ENCODE data around the gene CPNE8. TPM values are rescaled to one million over a fixed set of nuclear protein-coding genes. Genes with fewer than 3 reads are reported as not detected.

The CPNE8 gene
- total and polyA plus RNA-seq, 10 of the 15 experiments (the other 5 are each of a cell fraction or from before 2014, with no cell fraction given): 11.3 to 38.4 (median 18.9) TPM

DNA sequence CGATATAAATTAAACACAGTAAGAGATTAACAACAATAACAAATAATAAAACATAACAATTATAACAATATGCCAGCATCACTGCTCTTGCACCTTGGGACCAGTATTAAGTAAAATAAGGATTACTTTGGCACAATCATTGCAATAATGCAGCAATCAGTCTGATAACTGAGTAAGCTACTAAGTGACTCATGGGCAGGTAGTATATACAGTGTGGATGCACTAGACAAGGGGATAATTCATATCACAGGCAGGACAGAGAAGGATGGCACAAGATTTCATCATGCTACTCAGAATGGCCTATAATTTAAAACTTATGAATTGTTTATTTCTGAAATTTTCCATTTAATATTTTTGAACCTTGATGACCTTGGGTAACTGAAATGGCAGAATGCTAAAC is 298.1 kb downstream of the CPNE8 start:
- Histone ChIP-seq H3K36me3 (ENCODE audit: control insufficient read depth in 2 of 2, insufficient read depth in 2 of 2, low read length in 1 of 2) (no peaks in the 10 kb centered on the region), H3K9ac (ENCODE audit: control insufficient read depth, insufficient read depth, low read length) (no peak overlapping the region), H3K4me2 (ENCODE audit: control insufficient read depth, insufficient read depth) (no peak overlapping the region), H3K4me3 (no peak overlapping the region), H3K27me3 (replicated peaks in 1 of 2; ENCODE audit: control insufficient read depth in 2 of 2, insufficient read depth in 2 of 2, low read length in 1 of 2) (no peaks in the 10 kb centered on the region), H3K9me3 (replicated peaks; ENCODE audit: control insufficient read depth, insufficient read depth, low read length) (no peaks in the 10 kb centered on the region), H3K27ac (ENCODE audit: control insufficient read depth, insufficient read depth) (no peak overlapping the region), H3K79me2 (ENCODE audit: control insufficient read depth, insufficient read depth, low read length) (no peaks in the 10 kb centered on the region), H3K4me1 (ENCODE audit: control insufficient read depth, insufficient read depth, low read length) (no peaks in the 10 kb centered on the region), H2AFZ (ENCODE audit: control insufficient read depth, low read depth, low read length) (no peak overlapping the region), H4K20me1 (ENCODE audit: control insufficient read depth, insufficient read depth) (no peaks in the 10 kb centered on the region)
- in situ Hi-C loops (cut with MboI) (no loop called here), intact Hi-C loops (cut with micrococcal nuclease; ENCODE audit: unreplicated experiment) (no loop called here)
- CTCF ChIA-PET: no interaction called here
- POLR2A ChIA-PET: no interaction called here
- DNase-seq (ENCODE audit: low read depth, low spot score) (no peak), FAIRE-seq (no peak), ATAC-seq (no peak)
- 53% methylated on average over 1 of the region's 1 CpG for WGBS (ENCODE audit: insufficient coverage, insufficient replicate concordance, low lambda C conversion rate, missing lambda C conversion rate)
- TF ChIP-seq, protein P1, sequence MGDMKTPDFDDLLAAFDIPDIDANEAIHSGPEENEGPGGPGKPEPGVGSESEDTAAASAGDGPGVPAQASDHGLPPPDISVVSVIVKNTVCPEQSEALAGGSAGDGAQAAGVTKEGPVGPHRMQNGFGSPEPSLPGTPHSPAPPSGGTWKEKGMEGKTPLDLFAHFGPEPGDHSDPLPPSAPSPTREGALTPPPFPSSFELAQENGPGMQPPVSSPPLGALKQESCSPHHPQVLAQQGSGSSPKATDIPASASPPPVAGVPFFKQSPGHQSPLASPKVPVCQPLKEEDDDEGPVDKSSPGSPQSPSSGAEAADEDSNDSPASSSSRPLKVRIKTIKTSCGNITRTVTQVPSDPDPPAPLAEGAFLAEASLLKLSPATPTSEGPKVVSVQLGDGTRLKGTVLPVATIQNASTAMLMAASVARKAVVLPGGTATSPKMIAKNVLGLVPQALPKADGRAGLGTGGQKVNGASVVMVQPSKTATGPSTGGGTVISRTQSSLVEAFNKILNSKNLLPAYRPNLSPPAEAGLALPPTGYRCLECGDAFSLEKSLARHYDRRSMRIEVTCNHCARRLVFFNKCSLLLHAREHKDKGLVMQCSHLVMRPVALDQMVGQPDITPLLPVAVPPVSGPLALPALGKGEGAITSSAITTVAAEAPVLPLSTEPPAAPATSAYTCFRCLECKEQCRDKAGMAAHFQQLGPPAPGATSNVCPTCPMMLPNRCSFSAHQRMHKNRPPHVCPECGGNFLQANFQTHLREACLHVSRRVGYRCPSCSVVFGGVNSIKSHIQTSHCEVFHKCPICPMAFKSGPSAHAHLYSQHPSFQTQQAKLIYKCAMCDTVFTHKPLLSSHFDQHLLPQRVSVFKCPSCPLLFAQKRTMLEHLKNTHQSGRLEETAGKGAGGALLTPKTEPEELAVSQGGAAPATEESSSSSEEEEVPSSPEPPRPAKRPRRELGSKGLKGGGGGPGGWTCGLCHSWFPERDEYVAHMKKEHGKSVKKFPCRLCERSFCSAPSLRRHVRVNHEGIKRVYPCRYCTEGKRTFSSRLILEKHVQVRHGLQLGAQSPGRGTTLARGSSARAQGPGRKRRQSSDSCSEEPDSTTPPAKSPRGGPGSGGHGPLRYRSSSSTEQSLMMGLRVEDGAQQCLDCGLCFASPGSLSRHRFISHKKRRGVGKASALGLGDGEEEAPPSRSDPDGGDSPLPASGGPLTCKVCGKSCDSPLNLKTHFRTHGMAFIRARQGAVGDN (IDR thresholded peaks at IDR 0.05): no peak
- no TSS peak for BruUV-seq (replicated peaks)
- RAD21 ChIA-PET (ENCODE audit: unreplicated experiment): no interaction called here
- SMC1A ChIA-PET (ENCODE audit: uncharacterized antibody, unreplicated experiment): no interaction called here
